NCI-H1694 (cell line): ENCODE data around the gene OTUB1.
"Not testable (repeated sequence)": the region's sequence is repeated elsewhere in the genome, so short reads cannot be mapped to it uniquely, and the experiment has no call there.

Source experiments
- DNase-seq: peaks from one replicate; lab custom pipeline; 2025; lab: John Stamatoyannopoulos, UW

The OTUB1 gene, protein sequence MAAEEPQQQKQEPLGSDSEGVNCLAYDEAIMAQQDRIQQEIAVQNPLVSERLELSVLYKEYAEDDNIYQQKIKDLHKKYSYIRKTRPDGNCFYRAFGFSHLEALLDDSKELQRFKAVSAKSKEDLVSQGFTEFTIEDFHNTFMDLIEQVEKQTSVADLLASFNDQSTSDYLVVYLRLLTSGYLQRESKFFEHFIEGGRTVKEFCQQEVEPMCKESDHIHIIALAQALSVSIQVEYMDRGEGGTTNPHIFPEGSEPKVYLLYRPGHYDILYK

DNA sequence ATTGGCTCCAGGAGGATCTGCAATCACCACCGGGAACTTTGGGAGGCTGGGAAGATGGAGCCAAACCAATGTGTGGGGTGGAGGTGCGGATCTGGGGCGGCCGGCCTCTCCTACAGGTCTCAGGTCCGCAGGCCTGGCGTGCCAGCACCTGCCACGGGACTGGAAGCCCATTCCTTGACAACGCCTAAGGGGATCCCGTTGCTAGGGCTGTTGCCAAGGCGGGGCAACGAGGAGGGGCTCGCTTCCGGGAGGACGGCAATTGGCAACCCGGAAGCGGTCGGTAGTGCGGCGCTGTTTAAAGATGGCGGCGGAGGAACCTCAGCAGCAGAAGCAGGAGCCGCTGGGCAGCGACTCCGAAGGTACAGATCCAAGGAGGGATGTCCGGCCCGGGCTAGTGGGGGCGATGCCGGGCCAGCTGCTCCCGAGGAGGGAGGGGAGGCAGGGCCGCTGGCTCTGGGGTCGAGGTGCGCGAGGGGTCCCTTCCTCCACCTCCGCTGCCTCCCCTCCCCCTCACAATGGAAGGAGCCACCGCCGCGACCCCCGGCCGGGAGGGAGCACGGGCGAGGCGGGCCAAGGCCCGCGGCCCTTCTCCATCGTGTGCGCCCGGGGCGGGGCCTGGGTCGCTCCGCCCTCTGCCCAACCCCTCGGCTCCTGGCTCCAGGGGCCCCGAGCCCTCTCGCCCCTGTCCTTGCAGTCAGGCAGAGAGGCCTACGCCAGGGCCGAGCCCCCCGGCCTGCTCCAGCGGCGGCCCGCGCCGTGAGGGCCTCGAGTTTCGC, at the start of gene OTUB1:
OTUB1 (plus strand) TSS at position 283 of the 776 bp plus-strand sequence; CDS start at position 302, 19 bp downstream.
- peak; percentile 69 for DNase-seq

DNA sequence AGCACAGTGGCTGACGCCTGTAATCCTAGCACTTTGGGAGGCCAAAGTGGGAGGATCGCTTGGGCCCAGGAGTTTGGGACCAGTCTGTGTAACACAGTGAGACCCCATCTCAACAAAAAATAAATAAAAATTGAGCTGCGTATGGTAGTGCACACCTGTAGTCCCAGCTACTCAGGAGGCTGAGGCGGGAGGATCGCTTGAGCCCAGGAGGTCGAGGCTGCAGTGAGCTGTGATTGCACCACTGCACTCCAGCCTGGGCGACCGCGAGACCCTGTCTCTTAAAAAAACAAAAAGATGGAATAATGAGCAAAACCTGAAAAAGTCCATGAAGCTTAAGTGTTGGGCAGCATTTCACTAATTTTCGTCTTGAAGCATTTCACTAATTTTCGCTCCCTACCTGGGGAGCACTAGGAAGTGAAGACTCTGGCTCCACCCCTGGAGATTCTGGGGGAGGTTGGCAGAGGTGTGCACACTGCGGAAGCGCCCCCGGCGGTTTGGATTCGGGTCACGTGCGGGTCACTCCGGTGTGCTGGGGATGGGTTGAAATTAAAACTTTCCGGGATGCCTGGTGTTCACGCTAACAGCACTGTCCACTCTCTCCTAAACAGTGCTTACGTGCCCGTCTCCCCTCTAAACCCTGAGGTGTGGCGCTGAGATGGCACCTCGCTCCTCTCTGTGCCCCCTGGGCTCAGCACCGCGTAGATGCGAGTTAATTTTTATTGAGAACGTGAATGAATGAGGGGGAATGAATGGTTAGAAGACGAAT, 48.3 kb upstream of the OTUB1 start:
- no peak for DNase-seq

- peak; percentile 68 for DNase-seq
Measured at GRCh38 chr11:63938479-63939396, 47.5 kb upstream of the OTUB1 start, which contains the start of gene NAA40. Gene NAA40 (plus strand): TSS chr11:63939002. CDS start chr11:63939097, 95 bp downstream.

- DNase-seq, result no peak
Measured at GRCh38 chr11:63939397-63939891, 46.8 kb upstream of the OTUB1 start.

- no peak for DNase-seq
Measured at GRCh38 chr11:63940786-63941185, 45.5 kb upstream of the OTUB1 start.

DNA sequence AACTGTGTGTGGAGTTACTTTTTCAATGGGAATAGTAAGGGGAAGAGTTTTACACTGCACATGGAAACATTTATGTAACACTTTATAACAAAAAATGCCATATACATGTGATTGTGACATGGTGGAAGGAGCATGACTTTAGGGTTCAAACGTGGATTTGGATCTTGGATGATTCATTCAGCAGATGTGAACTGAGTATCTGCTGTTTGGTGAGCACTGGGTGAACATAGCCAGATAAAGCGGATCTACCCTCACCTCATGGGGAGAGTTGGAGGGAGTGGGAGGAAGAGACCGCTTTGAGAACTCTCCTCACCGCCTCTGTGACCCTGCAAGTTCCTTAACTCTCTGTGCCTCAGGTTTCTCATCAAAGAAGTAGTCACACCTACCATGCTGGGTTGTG, 44.3 kb upstream of the OTUB1 start:
- no peak for DNase-seq

DNA sequence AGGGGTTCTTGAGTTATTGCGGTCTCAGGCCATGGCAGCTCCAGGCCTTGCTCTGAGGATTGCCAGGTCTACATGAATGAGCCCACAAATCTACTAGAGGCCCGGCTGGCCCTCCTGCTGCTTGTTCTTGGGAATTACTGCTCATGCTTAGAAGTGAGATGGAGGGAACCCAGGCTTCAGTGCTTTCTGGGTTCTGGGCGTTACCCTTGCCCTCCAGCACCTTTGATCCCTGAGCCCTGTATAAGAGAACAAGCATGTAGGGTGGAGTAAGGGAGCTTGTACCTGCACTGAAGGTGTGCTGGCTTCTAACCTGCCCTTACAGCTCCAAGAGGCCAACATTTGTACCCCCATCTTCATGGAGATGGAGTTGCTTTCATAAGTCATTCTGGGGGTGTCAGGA, 43.4 kb upstream of the OTUB1 start:
- DNase-seq, result no peak

DNA sequence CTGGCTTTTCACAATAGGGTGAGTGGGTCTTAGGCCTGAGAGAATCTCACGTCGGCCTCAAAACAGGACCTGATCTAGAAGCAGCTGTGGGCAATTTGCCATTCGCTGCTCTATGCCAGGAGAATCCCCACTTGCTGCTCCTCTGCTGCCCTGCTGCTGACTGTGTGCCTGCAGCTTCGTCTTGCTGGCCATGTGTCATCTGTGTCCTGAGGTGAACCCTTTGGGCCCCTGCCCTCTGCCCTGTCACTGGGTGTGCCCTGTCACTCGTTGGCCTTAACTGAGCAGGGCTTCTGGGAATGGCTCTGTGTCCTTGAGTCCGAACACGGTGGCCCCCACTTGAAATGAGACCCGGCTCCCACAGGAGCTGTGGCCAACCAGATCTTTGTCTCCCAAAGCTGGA, 41.3 kb upstream of the OTUB1 start:
- DNase-seq, result no peak

DNA sequence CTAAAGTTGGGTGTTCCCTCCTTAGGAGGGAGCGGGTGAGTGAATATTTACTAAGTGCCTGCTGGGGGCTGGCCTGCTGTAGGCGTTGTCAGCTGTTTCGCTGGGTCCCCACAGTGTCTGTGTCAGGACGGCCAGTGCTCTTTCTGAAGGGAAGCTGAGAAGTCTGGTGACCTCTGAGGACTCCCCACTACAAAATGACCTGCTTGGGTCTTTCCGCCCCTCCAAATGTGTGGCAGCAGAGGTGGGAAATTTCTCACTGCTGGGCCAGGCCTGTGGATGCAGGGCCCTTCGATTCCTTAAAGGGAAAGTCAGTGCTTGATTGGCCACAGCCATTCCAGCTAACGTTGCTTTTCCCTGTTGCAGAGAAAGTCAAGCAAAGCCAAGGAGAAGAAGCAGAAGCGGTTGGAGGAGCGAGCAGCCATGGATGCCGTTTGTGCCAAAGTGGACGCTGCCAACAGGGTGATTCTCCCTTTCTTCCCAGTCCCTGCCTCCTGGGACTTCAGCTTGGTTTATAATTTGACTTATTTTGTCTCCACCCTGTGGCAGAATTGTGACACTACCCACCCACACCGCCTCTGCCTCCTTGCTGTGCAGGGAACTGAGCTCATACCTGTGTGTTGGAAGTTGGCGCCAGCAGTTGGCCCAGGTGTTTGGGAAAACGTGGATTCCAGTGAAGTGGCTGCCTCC, 40.6 kb upstream of the OTUB1 start:
- peak; percentile 54 for DNase-seq

DNA sequence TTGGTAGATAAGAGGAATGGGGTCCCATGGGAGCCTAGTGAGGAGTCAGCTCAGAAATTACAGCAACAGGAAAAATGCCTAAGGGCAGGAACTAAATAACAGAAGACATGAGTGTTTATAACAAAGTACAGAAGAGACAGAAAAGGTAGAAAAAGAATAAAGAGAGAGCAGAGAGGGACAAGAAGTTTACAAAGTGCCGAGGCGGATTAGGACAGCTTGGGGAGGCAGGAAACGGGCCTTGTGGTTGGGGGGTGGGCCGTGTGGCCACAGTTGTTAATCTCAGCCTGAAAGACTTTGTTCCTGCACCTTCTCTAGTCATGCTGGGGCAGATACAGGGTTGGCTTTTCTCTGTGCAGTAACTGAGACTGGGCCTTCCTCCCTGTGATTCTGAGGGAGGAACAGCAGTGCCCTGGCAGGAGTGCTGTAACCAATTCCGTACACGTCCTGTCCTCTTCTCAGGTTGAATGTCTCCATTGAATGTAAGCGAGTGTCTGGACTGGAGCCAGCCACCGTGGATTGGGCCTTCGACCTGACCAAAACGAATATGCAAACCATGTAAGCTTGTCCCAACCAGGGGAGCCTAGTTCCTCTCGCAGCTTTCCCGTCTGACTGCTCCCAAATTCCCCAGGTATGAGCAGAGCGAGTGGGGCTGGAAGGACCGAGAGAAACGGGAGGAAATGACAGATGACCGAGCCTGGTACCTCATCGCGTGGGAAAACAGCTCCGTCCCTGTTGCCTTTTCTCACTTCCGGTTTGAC, 34.3 kb upstream of the OTUB1 start:
- DNase-seq, result no peak

GRCh38 chr11:63952570-63952969, 33.7 kb upstream of the OTUB1 start:
- no peak for DNase-seq

- DNase-seq, result no peak
Measured at GRCh38 chr11:63958008-63958407, 28.2 kb upstream of the OTUB1 start.

GRCh38 chr11:63961608-63962412, 24.4 kb upstream of the OTUB1 start:
- no peak for DNase-seq

- DNase-seq, result not testable (repeated sequence)
Measured at GRCh38 chr11:63963895-63964294, 22.3 kb upstream of the OTUB1 start.

- DNase-seq, result no peak
Measured at GRCh38 chr11:63966444-63966843, 19.8 kb upstream of the OTUB1 start.

DNA sequence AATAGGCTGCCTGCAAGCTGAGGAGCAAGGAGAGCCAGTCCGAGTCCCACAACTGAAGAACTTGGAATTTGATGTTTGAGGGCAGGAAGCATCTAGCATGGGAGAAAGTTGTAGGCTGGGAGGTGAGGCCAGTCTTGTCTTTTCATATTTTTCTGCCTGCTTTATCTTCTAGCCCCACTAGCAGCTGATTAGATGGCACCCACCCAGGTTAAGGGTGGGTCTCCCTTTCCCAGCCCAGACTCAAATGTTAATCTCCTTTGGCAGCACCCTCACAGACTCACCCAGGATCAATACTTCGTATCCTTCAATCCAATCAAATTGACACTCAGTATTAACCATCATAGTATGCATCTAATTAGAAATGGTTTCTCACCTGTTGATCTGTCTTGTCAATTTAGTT, 16.8 kb upstream of the OTUB1 start:
- no peak for DNase-seq

DNA sequence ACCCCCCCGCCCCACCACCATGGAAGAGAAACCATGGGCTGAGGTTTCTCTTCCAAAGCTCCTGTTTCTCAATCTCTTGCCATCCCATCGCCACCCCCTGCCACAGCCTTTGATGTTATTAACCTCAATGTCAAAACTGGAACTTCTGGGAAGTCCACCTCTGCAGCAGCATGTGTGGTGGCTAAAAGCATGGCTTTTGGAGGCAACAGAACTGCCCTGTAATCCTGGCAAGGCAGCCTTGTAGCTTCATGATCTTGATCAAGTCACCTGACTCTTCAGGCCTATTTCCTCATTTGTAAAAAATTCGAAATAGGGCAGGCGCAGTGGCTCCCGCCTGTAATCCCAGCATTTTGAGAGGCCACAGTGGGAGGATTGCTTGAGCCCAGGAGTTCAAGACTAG, 15.3 kb upstream of the OTUB1 start:
- DNase-seq, result no peak

- not testable (repeated sequence) for DNase-seq
Measured at GRCh38 chr11:63973912-63974258, 12.4 kb upstream of the OTUB1 start.
